Left cardiac atrium (tissue), 4 donors: ENCODE results near the gene ERVW-1. TPM values are rescaled to one million over a fixed set of nuclear protein-coding genes. Genes with fewer than 3 reads are reported as not detected.
"Not testable (repeated sequence)": the region's sequence is repeated elsewhere in the genome, so short reads cannot be mapped to it uniquely, and the experiment has no call there.

Experiments used
- ATAC-seq, 2 donors: fragments of 200-7000 bp; cut with Tn5 transposase; one replicate each; pipeline ENCODE4 v1.9.1; 2020; ENCODE audit warnings: mild to moderate bottlenecking in 2 of 2, moderate library complexity in 2 of 2
- DNase-seq: peaks from one replicate; pipeline ENCODE4 v3.0.0-alpha.2; 2020
- intact Hi-C, 2 donors: fragments of 100-400 bp; cut with DNase I; formaldehyde crosslinking; loops; one replicate each; pipeline versions ENCODE4 v1.14.1 to v1.15.1; 2022 to 2023
- long read RNA-seq: library from polyadenylated mRNA; unstranded; transcript quantifications from one replicate; pipeline ENCODE4 v2.0.0, GENCODE V29; 2021
- total RNA-seq, 2 donors: library from RNA; stranded (reverse); fragmentation: NEBNext Ultra II Directional; extraction: Animal tissue kit (Norgen Biotek cat#: 25700); gene quantifications; one replicate each; pipeline ENCODE4 v1.2.1, GENCODE V29; 2021
- donor health status: DM: no; HTN: yes; CAD: no.
- donor health status: DM: no; HTN: yes; CAD: no; lungs with severe emphysema.
- donor health status: DM: yes; HTN: yes; CAD: no.
- donor health status: Dilated cardiomyopathy.

ERVW-1 gene
- not detected for total RNA-seq
- long read RNA-seq, result 0 reads

GRCh38 chr7:92477681-92478080 is at the start of gene ERVW-1:
Gene ERVW-1 (minus strand): TSS chr7:92477946. CDS start chr7:92470381, 7,565 bp downstream.
- intact Hi-C loops, ATAC-seq: not testable (repeated sequence)

GRCh38 chr7:92523110-92523509 is 45.4 kb upstream of the ERVW-1 start:
- intact Hi-C loops, result loop anchor here in 1 of 2 donors (10.0 kb wide), 1 partner anchor 62 kb away; no protein-coding TSS in a partner anchor
- ATAC-seq, result no peak

More at GRCh38 chr7:92477681-92478080, at the start of gene ERVW-1:
- not testable (repeated sequence) for DNase-seq

GRCh38 chr7:92520024-92520423 is 42.3 kb upstream of the ERVW-1 start:
- intact Hi-C loops, result loop anchor here in 1 of 2 donors (10.0 kb wide), 1 partner anchor 65 kb away; no protein-coding TSS in a partner anchor
- no peak for DNase-seq

More at GRCh38 chr7:92523110-92523509, 45.4 kb upstream of the ERVW-1 start:
- no peak for DNase-seq

GRCh38 chr7:92517631-92518030 is 39.9 kb upstream of the ERVW-1 start:
- ATAC-seq, result no peak
- intact Hi-C loops, result no loop called here

More at GRCh38 chr7:92520024-92520423, 42.3 kb upstream of the ERVW-1 start:
- no peak for ATAC-seq

GRCh38 chr7:92513167-92513902 is 35.6 kb upstream of the ERVW-1 start:
- ATAC-seq, result no peak
- intact Hi-C loops, result no loop called here
- DNase-seq, result no peak

More at GRCh38 chr7:92517631-92518030, 39.9 kb upstream of the ERVW-1 start:
- DNase-seq, result no peak

- ATAC-seq (no peak), DNase-seq (no peak)
- intact Hi-C loops, result no loop called here
These were observed 31.2 kb upstream of the ERVW-1 start for GRCh38 chr7:92508946-92509345.

GRCh38 chr7:92506363-92506762 is 28.6 kb upstream of the ERVW-1 start:
- intact Hi-C loops, result no loop called here
- DNase-seq, result no peak

GRCh38 chr7:92504563-92504962 is 26.8 kb upstream of the ERVW-1 start:
- DNase-seq (no peak), ATAC-seq (no peak)
- intact Hi-C loops, result no loop called here

More at GRCh38 chr7:92506363-92506762, 28.6 kb upstream of the ERVW-1 start:
- ATAC-seq, result no peak

GRCh38 chr7:92503767-92504166 is 26.0 kb upstream of the ERVW-1 start:
- no peak for DNase-seq
- ATAC-seq, result no peak
- intact Hi-C loops, result no loop called here

GRCh38 chr7:92498557-92498956 is 20.8 kb upstream of the ERVW-1 start:
- intact Hi-C loops, result no loop called here
- DNase-seq (no peak), ATAC-seq (no peak)

- no peak for DNase-seq
- intact Hi-C loops, result no loop called here
- no peak for ATAC-seq
These were observed 19.1 kb upstream of the ERVW-1 start for GRCh38 chr7:92496876-92497275.

GRCh38 chr7:92489634-92490033 is 11.9 kb upstream of the ERVW-1 start:
- intact Hi-C loops, result no loop called here
- DNase-seq (no peak), ATAC-seq (peak; percentile 66 to 86)

GRCh38 chr7:92487804-92488203 is 10.1 kb upstream of the ERVW-1 start:
- DNase-seq (no peak), ATAC-seq (no peak)
- intact Hi-C loops, result no loop called here

GRCh38 chr7:92485974-92486373 is 8.2 kb upstream of the ERVW-1 start:
- intact Hi-C loops, result no loop called here
- DNase-seq (no peak), ATAC-seq (no peak)

GRCh38 chr7:92485267-92485892 is 7.6 kb upstream of the ERVW-1 start:
- ATAC-seq (peak in 1 of 2 donors; percentile 19), DNase-seq (no peak)
- intact Hi-C loops, result no loop called here

GRCh38 chr7:92484226-92484625 is 6.5 kb upstream of the ERVW-1 start:
- ATAC-seq, DNase-seq, intact Hi-C loops: not testable (repeated sequence)

GRCh38 chr7:92483624-92484023 is 5.9 kb upstream of the ERVW-1 start:
- ATAC-seq, intact Hi-C loops, DNase-seq: not testable (repeated sequence)

- DNase-seq, intact Hi-C loops, ATAC-seq: not testable (repeated sequence)
These were observed 1.4 kb upstream of the ERVW-1 start for GRCh38 chr7:92479146-92479545.

- DNase-seq (no peak), ATAC-seq (no peak)
- intact Hi-C loops, result no loop called here
These were observed 965 bp upstream of the ERVW-1 start for GRCh38 chr7:92478711-92479110.

- ATAC-seq (no peak), DNase-seq (no peak)
- intact Hi-C loops, result no loop called here
These were observed 349 bp upstream of the ERVW-1 start for GRCh38 chr7:92478095-92478494.
